OCI-LY1 (cell line): ENCODE results near the gene FGD4.

ENCODE experiments used
- H2AFZ ChIP-seq: fragments of 200-600 bp; sonication (generic), shearing (Covaris generic); 2 replicates; pipeline ENCODE4 v1.6.0; 2014; ENCODE audit warnings: antibody characterized with exemption, mild to moderate bottlenecking, low read length
- H3F3A ChIP-seq: fragments of 200-600 bp; sonication (generic), shearing (Covaris generic); 2 replicates; pipeline ENCODE4 v1.6.0; 2014; ENCODE audit warnings: mild to moderate bottlenecking, antibody characterized with exemption, low read length, moderate library complexity; ENCODE audit not compliant: insufficient read depth
- H3K27ac ChIP-seq: fragments of 200-600 bp; sonication (generic); 2 replicates; pipeline ENCODE4 v1.5.1; 2014; ENCODE audit warnings: low read length, mixed run types, mild to moderate bottlenecking, low read depth; ENCODE audit not compliant: poor library complexity, severe bottlenecking
- H3K27me3 ChIP-seq: fragments of 200-600 bp; sonication (generic); 2 replicates; pipeline ENCODE4 v1.6.0; 2014; ENCODE audit warnings: antibody characterized with exemption, mild to moderate bottlenecking, low read length, moderate library complexity; ENCODE audit not compliant: insufficient read depth
- H3K36me3 ChIP-seq: fragments of 200-600 bp; sonication (generic); 2 replicates; pipeline ENCODE4 v1.6.1; 2014; ENCODE audit warnings: mild to moderate bottlenecking, antibody characterized with exemption, low read length, moderate library complexity, mixed read lengths; ENCODE audit not compliant: insufficient read depth
- H3K4me1 ChIP-seq: fragments of 200-600 bp; sonication (generic); 2 replicates; pipeline ENCODE4 v1.5.1; 2014; ENCODE audit warnings: mild to moderate bottlenecking, low read length, moderate library complexity; ENCODE audit not compliant: insufficient read depth, severe bottlenecking
- H3K4me2 ChIP-seq: fragments of 200-600 bp; sonication (generic), shearing (Covaris generic); 2 replicates; pipeline ENCODE4 v1.6.1; 2014; ENCODE audit warnings: low read length
- H3K4me3 ChIP-seq: fragments of 200-600 bp; sonication (generic); 2 replicates; pipeline ENCODE4 v1.5.1; 2014; ENCODE audit warnings: low read length, low read depth, mild to moderate bottlenecking, mixed read lengths; ENCODE audit not compliant: poor library complexity, severe bottlenecking
- H3K79me2 ChIP-seq: fragments of 200-600 bp; shearing (Covaris generic); 2 replicates; pipeline ENCODE4 v1.6.1; 2016; ENCODE audit warnings: mixed run types, low read length, mixed read lengths; ENCODE audit not compliant: insufficient read depth
- H3K9ac ChIP-seq: fragments of 200-600 bp; sonication (generic), shearing (Covaris generic); 2 replicates; pipeline ENCODE4 v1.6.1; 2014; ENCODE audit warnings: mild to moderate bottlenecking, low read length, mixed read lengths
- H3K9me2 ChIP-seq: fragments of 200-600 bp; sonication (generic), shearing (Covaris generic); 2 replicates; pipeline ENCODE4 v1.6.1; 2014; ENCODE audit warnings: low read depth, mild to moderate bottlenecking, low read length, mixed read lengths
- H3K9me3 ChIP-seq: fragments of 200-600 bp; shearing (Covaris generic); 2 replicates; pipeline ENCODE4 v1.6.1; 2014; ENCODE audit warnings: low read length, mixed read lengths
- H4K20me1 ChIP-seq: fragments of 200-600 bp; sonication (generic), shearing (Covaris generic); 2 replicates; pipeline ENCODE4 v1.6.0; 2016; ENCODE audit warnings: mild to moderate bottlenecking, low read length; ENCODE audit not compliant: insufficient read depth
- CTCF ChIP-seq: fragments of 200-600 bp; sonication (generic), shearing (Covaris generic); IDR thresholded peaks from 2 replicates; pipeline ENCODE4 v1.5.1; 2017; ENCODE audit warnings: mild to moderate bottlenecking, antibody characterized with exemption, low read length, moderate library complexity, mixed read lengths
- EZH2 ChIP-seq: fragments of 200-600 bp; sonication (generic), shearing (Covaris generic); IDR thresholded peaks from 2 replicates; pipeline ENCODE4 v1.8.0; 2017; ENCODE audit warnings: borderline replicate concordance, mixed run types, mild to moderate bottlenecking, antibody characterized with exemption, low read length, moderate library complexity, mixed read lengths

The FGD4 gene

DNA sequence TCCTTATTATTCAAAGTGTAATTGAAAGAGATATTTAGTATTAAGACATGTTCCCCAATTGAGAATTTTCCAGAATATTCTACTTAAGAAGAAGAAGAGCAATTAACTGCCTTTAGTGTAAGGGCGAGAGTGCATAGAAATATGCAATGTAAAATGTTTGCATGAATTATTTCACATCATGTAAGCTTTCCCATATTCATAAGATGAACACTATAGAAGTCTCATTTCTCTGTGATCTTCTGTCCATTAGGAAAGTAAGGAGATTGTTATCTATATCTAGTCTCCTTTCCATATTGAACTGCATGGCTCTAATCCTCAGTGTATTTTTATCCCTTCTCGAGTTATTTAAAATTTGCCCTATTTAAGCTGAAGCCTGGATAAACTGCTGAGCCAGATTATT lies 17.1 kb upstream of the FGD4 start:
- no peaks in the 10 kb centered on the region for H3F3A ChIP-seq
- H2AFZ ChIP-seq = no peak overlapping the region
- H3K36me3 ChIP-seq = no peaks in the 10 kb centered on the region
- H3K27ac ChIP-seq = no peak overlapping the region
- no peak overlapping the region for H3K9ac ChIP-seq
- H3K79me2 ChIP-seq = no peaks in the 10 kb centered on the region
- no peaks in the 10 kb centered on the region for H3K9me2 ChIP-seq
- no peak overlapping the region for H3K4me2 ChIP-seq
- no peaks in the 10 kb centered on the region for H3K4me1 ChIP-seq
- no peaks in the 10 kb centered on the region for H3K27me3 ChIP-seq
- no peak for TF ChIP-seq EZH2
- TF ChIP-seq CTCF = no peak
- no peaks in the 10 kb centered on the region for H3K9me3 ChIP-seq
- H3K4me3 ChIP-seq = no peak overlapping the region
- no peaks in the 10 kb centered on the region for H4K20me1 ChIP-seq

- Histone ChIP-seq H3F3A (no peaks in the 10 kb centered on the region), H3K9me3 (no peaks in the 10 kb centered on the region), H3K9ac (no peak overlapping the region), H3K27ac (no peak overlapping the region), H3K36me3 (no peaks in the 10 kb centered on the region), H3K4me2 (no peak overlapping the region), H2AFZ (no peak overlapping the region), H3K27me3 (no peaks in the 10 kb centered on the region), H4K20me1 (no peaks in the 10 kb centered on the region), H3K4me1 (no peaks in the 10 kb centered on the region), H3K9me2 (no peaks in the 10 kb centered on the region), H3K79me2 (no peaks in the 10 kb centered on the region), H3K4me3 (no peak overlapping the region)
- TF ChIP-seq EZH2 = no peak
- no peak for TF ChIP-seq CTCF
These were observed 8.7 kb upstream of the FGD4 start for GRCh38 chr12:32390572-32391219.

DNA sequence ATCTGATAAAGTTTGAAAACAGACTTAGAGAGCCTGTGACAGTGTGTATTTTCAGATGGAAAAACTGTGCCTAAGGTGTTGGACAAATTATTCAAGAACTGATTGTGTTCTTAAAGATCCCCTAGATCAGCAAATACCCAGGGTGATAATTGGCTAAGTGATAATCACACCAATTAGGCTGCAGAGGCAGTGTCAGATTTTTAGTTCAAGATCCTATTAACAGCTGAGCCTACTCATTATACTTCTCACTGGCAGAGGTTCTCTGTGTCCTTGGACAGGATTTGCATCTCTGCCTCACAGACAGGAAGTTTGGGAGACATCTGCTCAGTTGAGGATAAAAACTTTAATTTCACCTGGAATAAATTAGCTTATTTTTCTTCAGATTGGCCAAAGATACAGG lies 4.3 kb upstream of the FGD4 start:
- H2AFZ ChIP-seq = no peak overlapping the region
- no peaks in the 10 kb centered on the region for H3K9me2 ChIP-seq
- peaks cover 6% of the 10 kb centered on the region for H3K4me1 ChIP-seq
- H3K9me3 ChIP-seq = no peaks in the 10 kb centered on the region
- no peaks in the 10 kb centered on the region for H4K20me1 ChIP-seq
- no peak overlapping the region for H3K9ac ChIP-seq
- TF ChIP-seq CTCF (no peak), EZH2 (no peak)
- no peak overlapping the region for H3K4me3 ChIP-seq
- no peak overlapping the region for H3K27ac ChIP-seq
- H3K27me3 ChIP-seq = no peaks in the 10 kb centered on the region
- H3F3A ChIP-seq = no peaks in the 10 kb centered on the region
- H3K79me2 ChIP-seq = no peaks in the 10 kb centered on the region
- no peaks in the 10 kb centered on the region for H3K36me3 ChIP-seq
- no peak overlapping the region for H3K4me2 ChIP-seq
